T-cell (primary cell): ENCODE measurements around the gene HECTD4. TPM values are rescaled to one million over a fixed set of nuclear protein-coding genes. Genes with fewer than 3 reads are reported as not detected.

Experiments used
- ATAC-seq, 4 experiments: fragments of 200-7000 bp in 3 of 4; fragments of 150-1000 bp in 1 of 4; cut with Tn5 transposase; replicated peaks in 1 of 4; 1 replicate in 3 of 4; 2 replicates in 1 of 4; pipeline ENCODE4 v1.10.0; 2021; ENCODE audit warnings: moderate library complexity in 3 of 4, mild to moderate bottlenecking in 2 of 4, moderate number of reproducible peaks in 1 of 4
- CTCF ChIA-PET, 2 donors: fragments of 300-600 bp; sonication (Branson Sonifier 250); formaldehyde crosslinking; loops; one replicate each; lab custom pipeline; 2022; ENCODE audit warnings: antibody characterized with exemption in 2 of 2; lab: Charles Lee
- POLR2A ChIA-PET, 2 donors: fragments of 300-600 bp; sonication (Branson Sonifier 250); formaldehyde crosslinking; loops; one replicate each; lab custom pipeline; 2022; ENCODE audit warnings: antibody characterized with exemption in 2 of 2; lab: Charles Lee
- DNase-seq, 35 experiments: peaks; one replicate each; pipeline versions ENCODE4 v3.0.0 to v3.0.0-alpha.2; 2013 to 2023
- H3K27ac ChIP-seq: one replicate; pipeline ENCODE4 v1.5.1; 2013; ENCODE audit warnings: low read length
- H3K27me3 ChIP-seq, 2 experiments: replicated peaks in 1 of 2; 1 replicate in 1 of 2; 2 replicates in 1 of 2; pipeline versions ENCODE4 v1.6.1 to v1.7.0; 2013; ENCODE audit warnings: low read length in 1 of 2, mixed read lengths in 1 of 2; ENCODE audit not compliant: control insufficient read depth in 2 of 2, insufficient read depth in 2 of 2; ENCODE audit errors: extremely low read depth in 1 of 2
- H3K36me3 ChIP-seq, 2 donors: 1 replicate in 1 of 2; 2 replicates in 1 of 2; pipeline versions ENCODE4 v1.6.1 to v1.7.0; 2013; ENCODE audit warnings: low read length in 1 of 2; ENCODE audit not compliant: control insufficient read depth in 2 of 2, insufficient read depth in 1 of 2; ENCODE audit errors: extremely low read depth in 1 of 2
- H3K4me1 ChIP-seq, 2 experiments: 1 replicate in 1 of 2; 2 replicates in 1 of 2; pipeline versions ENCODE4 v1.6.1 to v1.7.0; 2013; ENCODE audit warnings: low read length in 2 of 2, mixed read lengths in 1 of 2; ENCODE audit not compliant: insufficient read depth in 2 of 2, control insufficient read depth in 1 of 2; ENCODE audit errors: extremely low read depth in 1 of 2
- H3K4me3 ChIP-seq, 2 donors: 1 replicate in 1 of 2; 2 replicates in 1 of 2; pipeline versions ENCODE4 v1.5.1 to v1.7.0; 2013; ENCODE audit warnings: mild to moderate bottlenecking in 2 of 2, low read length in 1 of 2, moderate library complexity in 1 of 2; ENCODE audit not compliant: control insufficient read depth in 1 of 2; ENCODE audit errors: extremely low read depth in 1 of 2
- H3K9me3 ChIP-seq: 2 replicates; pipeline ENCODE4 v1.7.0; 2013
- H3K27ac Mint-ChIP-seq, 2 donors: one replicate each; pipeline ENCODE4 v1.8.0; 2020 to 2021; ENCODE audit warnings: mild to moderate bottlenecking in 2 of 2, mixed read lengths in 2 of 2
- H3K27me3 Mint-ChIP-seq, 2 donors: one replicate each; pipeline ENCODE4 v1.8.0; 2021 to 2022; ENCODE audit warnings: mixed read lengths in 2 of 2
- H3K36me3 Mint-ChIP-seq: one replicate; pipeline ENCODE4 v1.8.0; 2021; ENCODE audit warnings: mixed read lengths
- H3K4me1 Mint-ChIP-seq, 3 donors: one replicate each; pipeline ENCODE4 v1.8.0; 2020 to 2022; ENCODE audit warnings: mixed read lengths in 3 of 3, mild to moderate bottlenecking in 1 of 3
- H3K4me3 Mint-ChIP-seq, 3 donors: one replicate each; pipeline ENCODE4 v1.8.0; 2020 to 2022; ENCODE audit warnings: mild to moderate bottlenecking in 3 of 3, mixed read lengths in 3 of 3, moderate library complexity in 3 of 3
- H3K9me3 Mint-ChIP-seq, 3 donors: one replicate each; pipeline ENCODE4 v1.8.0; 2020 to 2022; ENCODE audit warnings: mixed read lengths in 3 of 3
- WGBS: methylation state at CpG from one replicate; pipeline ENCODE4 v1.1.5; 2013; ENCODE audit warnings: missing lambda C conversion rate; ENCODE audit not compliant: insufficient coverage; 5-methylcytosine and 5-hydroxymethylcytosine counted together
- total RNA-seq, 35 experiments: library from RNA in 6 of 35; stranded (reverse) in 6 of 35; fragments of 120-200 nt in 1 of 35; gene quantifications; one replicate each; pipeline versions ENCODE4 v1.2.1 to v1.2.4 and lab custom pipeline; 2013 to 2026

Gene HECTD4
- total RNA-seq, 5 donors from 2014 or later (not counting 1 experiment from before 2014, with no cell fraction given) = 49.7 to 58.5 (median 53.7) TPM

- Histone ChIP-seq H3K9me3 (no peaks in the 10 kb centered on the region), H3K27ac (no peak overlapping the region), H3K4me1 (no peaks in the 10 kb centered on the region), H3K36me3 (peaks cover 14 to 65% of the 10 kb centered on the region in 2 donors), H3K4me3 (no peak overlapping the region), H3K27me3 (no peaks in the 10 kb centered on the region)
- H3K4me1 Mint-ChIP-seq = peaks cover 4 to 7% (median 5%) of the 10 kb centered on the region in 3 donors
- H3K36me3 Mint-ChIP-seq = peaks cover 68% of the 10 kb centered on the region
- H3K27ac Mint-ChIP-seq = peak overlapping the region; percentile 39 to 71
- H3K27me3 Mint-ChIP-seq = no peaks in the 10 kb centered on the region
- no peak overlapping the region for H3K4me3 Mint-ChIP-seq
- CTCF ChIA-PET = interaction anchor here in 1 of 2 donors (0.5 kb wide), 1 partner anchor 46 kb away, joined by 7 read pairs; no protein-coding TSS in a partner anchor
- H3K9me3 Mint-ChIP-seq = peaks cover 6 to 19% (median 13%) of the 10 kb centered on the region in 3 donors
- WGBS = 94% methylated on average over 7 of the region's 11 CpGs
- POLR2A ChIA-PET = interaction anchor here in 1 of 2 donors (0.5 kb wide), 1 partner anchor 212 kb away, joined by 3 read pairs; no protein-coding TSS in a partner anchor
- peak in 1 of 35 experiments; percentile 9 for DNase-seq
- ATAC-seq = no peak
Measured at GRCh38 chr12:112151766-112152541, 230.3 kb downstream of the HECTD4 start.

DNA sequence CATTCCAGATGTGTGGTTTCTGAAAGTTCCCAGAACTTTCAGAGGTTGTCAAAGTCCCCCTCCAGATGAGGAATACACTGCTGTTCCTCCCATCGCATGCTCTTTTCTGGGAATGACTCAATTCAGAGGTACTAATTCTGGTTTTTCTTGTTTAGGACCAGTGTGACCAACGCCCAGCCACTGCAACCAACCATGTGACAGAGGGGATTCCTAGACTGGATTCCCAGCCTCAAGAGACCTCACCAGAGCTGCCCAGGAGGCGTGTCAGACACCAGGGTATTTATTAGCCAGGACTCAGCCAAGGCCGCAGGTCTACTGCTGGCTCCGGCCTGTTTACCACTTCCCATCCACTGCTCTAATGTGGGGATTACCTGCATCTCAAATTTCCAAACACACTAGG lies 232.6 kb downstream of the HECTD4 start:
- Mint-ChIP-seq H3K9me3 (no peaks in the 10 kb centered on the region), H3K36me3 (peaks cover 63% of the 10 kb centered on the region), H3K27me3 (no peaks in the 10 kb centered on the region), H3K4me3 (no peak overlapping the region), H3K27ac (peak overlapping the region in 1 of 2 donors; percentile 62), H3K4me1 (peaks cover 0 to 7% (median 2%) of the 10 kb centered on the region in 3 donors)
- Histone ChIP-seq H3K4me3 (no peak overlapping the region), H3K9me3 (no peaks in the 10 kb centered on the region), H3K36me3 (peaks cover 15 to 86% of the 10 kb centered on the region in 2 donors), H3K27ac (no peak overlapping the region), H3K27me3 (no peaks in the 10 kb centered on the region), H3K4me1 (no peaks in the 10 kb centered on the region)
- peak in 1 of 35 experiments; percentile 2 for DNase-seq
- CTCF ChIA-PET = no interaction called here
- 98% methylated on average over 5 of the region's 5 CpGs for WGBS
- POLR2A ChIA-PET = no interaction called here
- ATAC-seq = no peak

GRCh38 chr12:112148031-112148513 lies 234.2 kb downstream of the HECTD4 start:
- Histone ChIP-seq H3K4me1 (no peaks in the 10 kb centered on the region), H3K27ac (no peak overlapping the region), H3K27me3 (no peaks in the 10 kb centered on the region), H3K9me3 (no peaks in the 10 kb centered on the region), H3K36me3 (peaks cover 19 to 87% of the 10 kb centered on the region in 2 donors), H3K4me3 (no peak overlapping the region)
- 94% methylated on average over 2 of the region's 3 CpGs for WGBS
- peaks cover 0 to 7% (median 2%) of the 10 kb centered on the region in 3 donors for H3K4me1 Mint-ChIP-seq
- ATAC-seq (no peak), DNase-seq (peak in 1 of 35 experiments; percentile 3)
- peaks cover 56% of the 10 kb centered on the region for H3K36me3 Mint-ChIP-seq
- H3K27ac Mint-ChIP-seq = no peak overlapping the region
- CTCF ChIA-PET = no interaction called here
- H3K27me3 Mint-ChIP-seq = no peaks in the 10 kb centered on the region
- no peak overlapping the region for H3K4me3 Mint-ChIP-seq
- no peaks in the 10 kb centered on the region for H3K9me3 Mint-ChIP-seq
- POLR2A ChIA-PET = interaction anchor here in 1 of 2 donors (0.7 kb wide), 1 partner anchor 23 kb away, joined by 11 read pairs; no protein-coding TSS in a partner anchor

GRCh38 chr12:112146123-112146522 lies 236.1 kb downstream of the HECTD4 start:
- no peak overlapping the region for H3K4me3 Mint-ChIP-seq
- CTCF ChIA-PET = no interaction called here

GRCh38 chr12:112140728-112141127 lies 241.5 kb downstream of the HECTD4 start:
- Histone ChIP-seq H3K9me3 (no peaks in the 10 kb centered on the region), H3K4me1 (no peaks in the 10 kb centered on the region), H3K4me3 (no peak overlapping the region), H3K27ac (no peak overlapping the region), H3K27me3 (no peaks in the 10 kb centered on the region), H3K36me3 (peaks cover 16 to 88% of the 10 kb centered on the region in 2 donors)
- ChIA-PET POLR2A (no interaction called here), CTCF (no interaction called here)
- Mint-ChIP-seq H3K36me3 (peaks cover 38% of the 10 kb centered on the region), H3K4me1 (peaks cover 0 to 7% (median 2%) of the 10 kb centered on the region in 3 donors), H3K4me3 (no peak overlapping the region), H3K9me3 (no peaks in the 10 kb centered on the region), H3K27me3 (no peaks in the 10 kb centered on the region), H3K27ac (peak overlapping the region; percentile 2 to 46)
- ATAC-seq (no peak), DNase-seq (no peak)
- 100% methylated on average over 1 of the region's 5 CpGs for WGBS

More at GRCh38 chr12:112146123-112146522, 236.1 kb downstream of the HECTD4 start:
- ATAC-seq (no peak), DNase-seq (no peak)
- Mint-ChIP-seq H3K27me3 (no peaks in the 10 kb centered on the region), H3K27ac (peak overlapping the region in 1 of 2 donors; percentile 23), H3K9me3 (no peaks in the 10 kb centered on the region), H3K4me1 (peaks cover 0 to 7% (median 2%) of the 10 kb centered on the region in 3 donors), H3K36me3 (peaks cover 51% of the 10 kb centered on the region)
- Histone ChIP-seq H3K27ac (no peak overlapping the region), H3K4me3 (no peak overlapping the region), H3K9me3 (no peaks in the 10 kb centered on the region), H3K27me3 (no peaks in the 10 kb centered on the region), H3K36me3 (peaks cover 19 to 82% of the 10 kb centered on the region in 2 donors), H3K4me1 (no peaks in the 10 kb centered on the region)
- POLR2A ChIA-PET = interaction anchor here in 1 of 2 donors (0.6 kb wide), 1 partner anchor 56 kb away, joined by 5 read pairs; no protein-coding TSS in a partner anchor
- WGBS = no CpG with 5 or more reads among the region's 1 CpG

- Histone ChIP-seq H3K4me1 (peaks cover 7 to 22% of the 10 kb centered on the region in 2 experiments), H3K4me3 (no peak overlapping the region), H3K36me3 (peaks cover 7 to 55% of the 10 kb centered on the region in 2 donors), H3K27me3 (no peaks in the 10 kb centered on the region), H3K27ac (no peak overlapping the region), H3K9me3 (no peaks in the 10 kb centered on the region)
- ChIA-PET CTCF (no interaction called here), POLR2A (no interaction called here)
- Mint-ChIP-seq H3K27ac (no peak overlapping the region), H3K27me3 (no peaks in the 10 kb centered on the region), H3K9me3 (no peaks in the 10 kb centered on the region), H3K4me1 (peaks cover 30 to 34% (median 32%) of the 10 kb centered on the region in 3 donors), H3K36me3 (peaks cover 8% of the 10 kb centered on the region), H3K4me3 (no peak overlapping the region)
- no peak for ATAC-seq
- 100% methylated on average over 2 of the region's 3 CpGs for WGBS
- DNase-seq = no peak
Measured at GRCh38 chr12:112134731-112135130, 247.5 kb downstream of the HECTD4 start.
